SH-SY5Y (cell line): ENCODE measurements around the gene KCNK2.

Experiments
- GATA2 ChIP-seq: IDR thresholded peaks from 2 replicates; pipeline ENCODE4 v1.6.1; 2011; ENCODE audit warnings: mild to moderate bottlenecking, low read depth, low read length
- GATA3 ChIP-seq: IDR thresholded peaks from 2 replicates; pipeline ENCODE4 v1.6.1; 2011; ENCODE audit warnings: low read depth, mild to moderate bottlenecking, low read length, moderate library complexity

The KCNK2 gene

GRCh38 chr1:215250913-215251312 lies 168.4 kb downstream of the KCNK2 start:
- TF ChIP-seq GATA3, result no peak
- no peak for TF ChIP-seq GATA2

- TF ChIP-seq GATA3, result no peak
Observed at GRCh38 chr1:215251428-215251827, 168.9 kb downstream of the KCNK2 start.

- TF ChIP-seq GATA2, result no peak
- no peak for TF ChIP-seq GATA3
Observed at GRCh38 chr1:215252164-215252563, 169.6 kb downstream of the KCNK2 start.

- TF ChIP-seq GATA3 (no peak), GATA2 (no peak)
Observed at GRCh38 chr1:215256936-215257679, 174.6 kb downstream of the KCNK2 start.

GRCh38 chr1:215260711-215261110 lies 178.2 kb downstream of the KCNK2 start:
- TF ChIP-seq GATA3, result no peak
- no peak for TF ChIP-seq GATA2

- TF ChIP-seq GATA3, result no peak
- TF ChIP-seq GATA2, result no peak
Observed at GRCh38 chr1:215262106-215262505, 179.6 kb downstream of the KCNK2 start.

- TF ChIP-seq GATA3 (no peak), GATA2 (no peak)
Observed at GRCh38 chr1:215263636-215264035, 181.1 kb downstream of the KCNK2 start.

- TF ChIP-seq GATA3 (no peak), GATA2 (no peak)
Observed at GRCh38 chr1:215264649-215265048, 182.1 kb downstream of the KCNK2 start.

- no peak for TF ChIP-seq GATA2
- TF ChIP-seq GATA3, result no peak
Observed at GRCh38 chr1:215267495-215267894, 185.0 kb downstream of the KCNK2 start.

- no peak for TF ChIP-seq GATA2
Observed at GRCh38 chr1:215269955-215270354, 187.4 kb downstream of the KCNK2 start.

GRCh38 chr1:215273838-215274516 lies 191.4 kb downstream of the KCNK2 start:
- TF ChIP-seq GATA2 (no peak), GATA3 (no peak)

- TF ChIP-seq GATA2 (no peak), GATA3 (no peak)
Observed at GRCh38 chr1:215276582-215276981, 194.0 kb downstream of the KCNK2 start.

GRCh38 chr1:215277532-215277931 lies 195.0 kb downstream of the KCNK2 start:
- TF ChIP-seq GATA3 (no peak), GATA2 (no peak)

GRCh38 chr1:215279682-215280081 lies 197.1 kb downstream of the KCNK2 start:
- no peak for TF ChIP-seq GATA3
- TF ChIP-seq GATA2, result no peak

GRCh38 chr1:215282557-215282956 lies 200.0 kb downstream of the KCNK2 start:
- TF ChIP-seq GATA2 (no peak), GATA3 (no peak)

- TF ChIP-seq GATA2, result no peak
Observed at GRCh38 chr1:215285013-215285800, 202.7 kb downstream of the KCNK2 start.
